Mucosa of descending colon (tissue), 3 donors: ENCODE results near the gene COLEC11. TPM values are rescaled to one million over a fixed set of nuclear protein-coding genes. Genes with fewer than 3 reads are reported as not detected.

Experiments
- ATAC-seq: fragments of 200-7000 bp; cut with Tn5 transposase; one replicate; pipeline ENCODE4 v1.9.1; 2020; ENCODE audit warnings: mild to moderate bottlenecking, moderate library complexity
- DNase-seq, 3 donors: peaks; one replicate each; pipeline ENCODE4 v3.0.0-alpha.2; 2020
- H3K36me3 ChIP-seq: fragments of 200-600 bp; one replicate; pipeline ENCODE4 v1.8.0; 2021; ENCODE audit warnings: low read depth, mild to moderate bottlenecking
- H3K4me1 ChIP-seq: fragments of 200-600 bp; one replicate; pipeline ENCODE4 v1.8.0; 2021; ENCODE audit warnings: low read depth, mild to moderate bottlenecking
- H3K4me3 ChIP-seq: fragments of 200-600 bp; one replicate; pipeline ENCODE4 v1.8.0; 2021; ENCODE audit warnings: mild to moderate bottlenecking
- H3K9me3 ChIP-seq: fragments of 200-600 bp; one replicate; pipeline ENCODE4 v1.8.0; 2021; ENCODE audit warnings: mild to moderate bottlenecking
- CTCF ChIP-seq: fragments of 200-600 bp; IDR thresholded peaks from one replicate; pipeline ENCODE4 v1.8.0; 2022; ENCODE audit warnings: antibody characterized with exemption, mild to moderate bottlenecking
- intact Hi-C, 2 donors: fragments of 100-400 bp; cut with DNase I in 1 of 2; cut with micrococcal nuclease in 1 of 2; formaldehyde crosslinking; loops; one replicate each; pipeline versions ENCODE4 v1.11.0 to v1.11.1; 2022; cut with DNase I, micrococcal nuclease
- total RNA-seq, 3 donors: library from RNA; stranded (reverse); fragmentation: NEBNext Ultra II Directional in 2 of 3; extraction: Animal tissue kit (Norgen Biotek cat#: 25700) in 2 of 3; gene quantifications; one replicate each; pipeline versions ENCODE4 v1.2.1 to v1.2.4, GENCODE V29; 2021 to 2023
- donor health status: DM: no; HTN: no; CAD: no; lungs with moderate emphysema.
- donor health status: DM: no; HTN: no; CAD: no.
- donor health status: DM: no; HTN: yes; CAD: no.

The COLEC11 gene
- total RNA-seq, 3 donors from 2014 or later, result 0.35 to 2.2 (median 1.6) TPM

- H3K4me3 ChIP-seq, result no peak overlapping the region
- no peaks in the 10 kb centered on the region for H3K9me3 ChIP-seq
- H3K4me1 ChIP-seq, result no peaks in the 10 kb centered on the region
- DNase-seq (no peak), ATAC-seq (no peak)
- no peaks in the 10 kb centered on the region for H3K36me3 ChIP-seq
- no peak for TF ChIP-seq CTCF
- intact Hi-C loops, result no loop called here
Measured at GRCh38 chr2:3669656-3670055, 74.7 kb downstream of the COLEC11 start.

GRCh38 chr2:3670376-3670775, 75.5 kb downstream of the COLEC11 start:
- DNase-seq, result no peak
- Histone ChIP-seq H3K36me3 (no peaks in the 10 kb centered on the region), H3K4me1 (no peaks in the 10 kb centered on the region), H3K4me3 (no peak overlapping the region), H3K9me3 (no peaks in the 10 kb centered on the region)
- no peak for ATAC-seq
- intact Hi-C loops, result no loop called here
- TF ChIP-seq CTCF, result no peak

GRCh38 chr2:3670941-3671340, 76.0 kb downstream of the COLEC11 start:
- Histone ChIP-seq H3K4me3 (no peak overlapping the region), H3K9me3 (no peaks in the 10 kb centered on the region), H3K4me1 (no peaks in the 10 kb centered on the region), H3K36me3 (no peaks in the 10 kb centered on the region)
- intact Hi-C loops, result no loop called here
- ATAC-seq, result no peak
- DNase-seq, result no peak
- TF ChIP-seq CTCF, result no peak

- no peak for ATAC-seq
- no peak for DNase-seq
- intact Hi-C loops, result no loop called here
- no peak for TF ChIP-seq CTCF
- Histone ChIP-seq H3K4me3 (no peak overlapping the region), H3K4me1 (no peaks in the 10 kb centered on the region), H3K36me3 (no peaks in the 10 kb centered on the region), H3K9me3 (no peaks in the 10 kb centered on the region)
Measured at GRCh38 chr2:3672861-3673678, 78.2 kb downstream of the COLEC11 start.

GRCh38 chr2:3674066-3674845, 79.3 kb downstream of the COLEC11 start:
- intact Hi-C loops, result no loop called here
- DNase-seq, result no peak
- Histone ChIP-seq H3K4me3 (no peak overlapping the region), H3K36me3 (no peaks in the 10 kb centered on the region), H3K9me3 (no peaks in the 10 kb centered on the region), H3K4me1 (no peaks in the 10 kb centered on the region)
- ATAC-seq, result no peak
- no peak for TF ChIP-seq CTCF
